Activated CD8-positive, alpha-beta memory T cell treated with anti-CD3 and anti-CD28 coated beads for 36 hours (primary cell): Measurements from ENCODE around the gene AP2B1. TPM values are rescaled to one million over a fixed set of nuclear protein-coding genes. Genes with fewer than 3 reads are reported as not detected.

Experiments
- CTCF ChIA-PET: fragments of 350-600 bp; sonication (Branson Sonifier 250); formaldehyde crosslinking; loops from one replicate; lab custom pipeline; 2021; ENCODE audit warnings: antibody characterized with exemption; lab: Charles Lee
- POLR2A ChIA-PET: fragments of 350-600 bp; sonication (Branson Sonifier 250); formaldehyde crosslinking; loops from one replicate; lab custom pipeline; 2021; ENCODE audit warnings: antibody characterized with exemption; lab: Charles Lee
- total RNA-seq, 2 experiments: library from RNA; stranded (reverse); gene quantifications; one replicate each; pipeline ENCODE4 v1.2.3, GENCODE V29; 2021

Gene AP2B1
- total RNA-seq, 2 experiments from 2014 or later, result 162 to 163 TPM

DNA sequence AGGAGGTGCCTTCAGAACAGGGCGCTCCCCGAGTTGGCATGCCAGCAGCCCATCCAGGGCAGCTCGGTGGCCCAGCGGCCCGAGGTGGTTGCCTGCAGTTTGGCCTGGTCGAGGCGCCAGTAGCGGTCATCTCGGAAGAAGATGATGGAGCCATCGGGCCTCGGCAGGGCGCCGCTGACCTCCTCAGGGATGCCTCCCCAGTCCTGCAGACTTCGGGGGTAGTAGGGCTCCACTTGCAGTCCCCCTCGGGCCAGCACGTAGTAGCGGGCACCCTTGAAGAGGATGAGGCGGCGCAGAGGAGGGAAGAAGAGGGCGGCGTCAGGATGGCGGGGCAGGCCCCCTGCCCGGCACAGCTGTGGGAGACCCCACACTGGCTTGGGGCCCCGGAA is 179.4 kb downstream of the AP2B1 start:
- ChIA-PET POLR2A (interaction anchor here (0.6 to 1.1 kb wide), 2 partner anchors 42 to 383 kb away, joined by 4 read pairs; partner anchors contain the start of gene TAF15), CTCF (interaction anchor here (1.5 to 4.9 kb wide), 5 partner anchors 9 to 42 kb away, joined by 4 to 63 read pairs (median 12); partner anchors contain the start of genes MMP28 and TAF15)

GRCh38 chr17:35766903-35767510 is 179.9 kb downstream of the AP2B1 start:
- POLR2A ChIA-PET, result interaction anchor here (0.6 to 1.1 kb wide), 2 partner anchors 42 to 384 kb away, joined by 4 read pairs; partner anchors contain the start of gene TAF15

GRCh38 chr17:35768797-35769196 is 181.7 kb downstream of the AP2B1 start:
- CTCF ChIA-PET, result interaction anchor here (1.2 kb wide), 2 partner anchors 32 to 36 kb away, joined by 3 read pairs; no protein-coding TSS in a partner anchor
- POLR2A ChIA-PET, result no interaction called here

More at GRCh38 chr17:35766903-35767510, 179.9 kb downstream of the AP2B1 start:
- CTCF ChIA-PET, result interaction anchor here (1.5 to 4.9 kb wide), 4 partner anchors 10 to 42 kb away, joined by 4 to 54 read pairs (median 8); partner anchors contain the start of genes MMP28 and TAF15

- CTCF ChIA-PET, result interaction anchor here (1.2 kb wide), 2 partner anchors 30 to 35 kb away, joined by 3 read pairs; no protein-coding TSS in a partner anchor
- POLR2A ChIA-PET, result no interaction called here
These were observed 182.9 kb downstream of the AP2B1 start for GRCh38 chr17:35769895-35770486.

- POLR2A ChIA-PET, result no interaction called here
- CTCF ChIA-PET, result no interaction called here
These were observed 186.0 kb downstream of the AP2B1 start for GRCh38 chr17:35773129-35773528.

- CTCF ChIA-PET, result interaction anchor here (2.8 kb wide), 1 partner anchor 10 kb away, joined by 15 read pairs; no protein-coding TSS in a partner anchor
- POLR2A ChIA-PET, result no interaction called here
These were observed 186.7 kb downstream of the AP2B1 start for GRCh38 chr17:35773679-35774425.

DNA sequence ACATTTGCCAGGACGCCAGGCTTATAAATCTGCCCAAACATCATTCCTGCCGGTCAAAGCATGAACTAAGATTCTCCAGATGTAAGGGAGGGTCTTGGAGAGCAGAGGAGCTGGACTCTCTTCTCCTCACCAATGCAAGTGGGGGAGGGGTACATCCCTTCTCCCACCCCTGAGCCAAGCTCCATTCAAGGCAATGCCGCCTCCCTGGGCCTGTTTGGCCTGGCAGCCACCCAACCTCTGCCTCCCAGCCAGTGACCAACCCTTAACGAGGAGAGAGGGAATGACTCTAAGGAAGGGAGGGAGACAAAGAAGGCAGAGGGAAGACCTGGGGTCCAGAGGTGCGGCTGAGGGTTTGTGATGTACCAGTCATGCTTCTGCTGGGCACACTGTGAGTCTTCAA is 187.4 kb downstream of the AP2B1 start:
- ChIA-PET POLR2A (no interaction called here), CTCF (interaction anchor here (2.8 kb wide), 1 partner anchor 10 kb away, joined by 15 read pairs; no protein-coding TSS in a partner anchor)

GRCh38 chr17:35775039-35775438 is 187.9 kb downstream of the AP2B1 start:
- CTCF ChIA-PET, result interaction anchor here (1.2 to 2.8 kb wide), 2 partner anchors 11 to 34 kb away, joined by 3 to 15 read pairs; partner anchors contain the start of gene TAF15
- POLR2A ChIA-PET, result no interaction called here

- CTCF ChIA-PET, result interaction anchor here (1.2 to 2.8 kb wide), 2 partner anchors 11 to 34 kb away, joined by 3 to 15 read pairs; partner anchors contain the start of gene TAF15
- POLR2A ChIA-PET, result no interaction called here
These were observed 188.5 kb downstream of the AP2B1 start for GRCh38 chr17:35775583-35775982.

Other genes starting within 250 kb of the AP2B1 start
- 10 to 100 TPM; 45.4 to 50.6 TPM for gene SLFN11, start 213.7 kb upstream of the AP2B1 start, total RNA-seq
- gene SLFN12, start 154.8 kb upstream of the AP2B1 start, total RNA-seq, result 1 to 10 TPM; 6.7 to 7.5 TPM
- 10 to 100 TPM; 23.3 to 24.3 TPM for gene SLFN13, start 138.6 kb upstream of the AP2B1 start, total RNA-seq
- gene SLFN12L, start 49.6 kb upstream of the AP2B1 start, total RNA-seq, result 10 to 100 TPM; 42.8 TPM
- gene SLFN14, start 26.5 kb upstream of the AP2B1 start, total RNA-seq, result under 1 TPM; 0.19 to 0.32 TPM
- gene PEX12, start 8.8 kb upstream of the AP2B1 start, total RNA-seq, result 1 to 10 TPM; 5.4 to 6.0 TPM
- gene RASL10B, start 144.3 kb downstream of the AP2B1 start, total RNA-seq, result under 1 TPM; 0.53 to 0.73 TPM
- under 1 TPM; 0.10 to 0.15 TPM for gene GAS2L2, start 165.9 kb downstream of the AP2B1 start, total RNA-seq
- not detected for gene C17orf50, start 173.6 kb downstream of the AP2B1 start, total RNA-seq
- gene MMP28, start 208.3 kb downstream of the AP2B1 start, total RNA-seq, result not detected
- gene TAF15, start 222.2 kb downstream of the AP2B1 start, total RNA-seq, result 100 to 1,000 TPM; 316 to 323 TPM